ENCODE measurements around the gene SLC25A3.

GRCh38 chr12:98572010-98572409, 21.5 kb upstream of the SLC25A3 start:
- TF ChIP-seq POLR2A (IDR thresholded peaks at IDR 0.05) (no peak), CTCF (IDR thresholded peaks at IDR 0.05) (peak in 2 of 6 experiments; percentile 16 to 20)

Measured in adrenal gland (tissue), 5 donors.